ENCODE data around the gene VCL.

- TF ChIP-seq CTCF (IDR thresholded peaks at IDR 0.05; ENCODE audit: insufficient read depth, low read length, poor library complexity, severe bottlenecking) (no peak), EZH2phosphoT487 (conservative IDR thresholded peaks at IDR 0.05; ENCODE audit: low read length) (no peak)
Measured at GRCh38 chr10:74081941-74082718, 84.2 kb downstream of the VCL start.
